GM19438 (cell line): Measurements from ENCODE around the gene PAPSS2.
"Not testable (repeated sequence)": the region's sequence is repeated elsewhere in the genome, so short reads cannot be mapped to it uniquely, and the experiment has no call there.

Experiments used
- ATAC-seq: cut with Tn5 transposase; IDR thresholded peaks from one replicate; pipeline ENCODE4 v1.9.1; 2021; ENCODE audit warnings: low read depth; ENCODE audit not compliant: unreplicated experiment

PAPSS2 gene

GRCh38 chr10:87702260-87702972 lies 42.7 kb downstream of the PAPSS2 start:
- ATAC-seq = no peak

GRCh38 chr10:87702973-87703294 lies 43.3 kb downstream of the PAPSS2 start:
- ATAC-seq = no peak

- ATAC-seq = no peak
Measured at GRCh38 chr10:87703771-87704170, 44.1 kb downstream of the PAPSS2 start.

GRCh38 chr10:87705339-87705738 lies 45.7 kb downstream of the PAPSS2 start:
- no peak for ATAC-seq

- ATAC-seq = no peak
Measured at GRCh38 chr10:87706731-87707130, 47.1 kb downstream of the PAPSS2 start.

GRCh38 chr10:87707254-87707653 lies 47.6 kb downstream of the PAPSS2 start:
- no peak for ATAC-seq

- ATAC-seq = no peak
Measured at GRCh38 chr10:87712913-87713616, 53.4 kb downstream of the PAPSS2 start.

- no peak for ATAC-seq
Measured at GRCh38 chr10:87713707-87714106, 54.0 kb downstream of the PAPSS2 start.

- no peak for ATAC-seq
Measured at GRCh38 chr10:87715552-87716347, 56.1 kb downstream of the PAPSS2 start.

- no peak for ATAC-seq
Measured at GRCh38 chr10:87716348-87716670, 56.6 kb downstream of the PAPSS2 start.

- no peak for ATAC-seq
Measured at GRCh38 chr10:87720665-87721064, 61.0 kb downstream of the PAPSS2 start.

- no peak for ATAC-seq
Measured at GRCh38 chr10:87721781-87722180, 62.1 kb downstream of the PAPSS2 start.

GRCh38 chr10:87722716-87723115 lies 63.0 kb downstream of the PAPSS2 start:
- ATAC-seq = no peak

GRCh38 chr10:87723500-87723899 lies 63.8 kb downstream of the PAPSS2 start:
- no peak for ATAC-seq

GRCh38 chr10:87724789-87725188 lies 65.1 kb downstream of the PAPSS2 start:
- ATAC-seq = no peak

- no peak for ATAC-seq
Measured at GRCh38 chr10:87729940-87730339, 70.3 kb downstream of the PAPSS2 start.

GRCh38 chr10:87733081-87733480 lies 73.4 kb downstream of the PAPSS2 start:
- ATAC-seq = no peak

GRCh38 chr10:87734987-87735827 lies 75.5 kb downstream of the PAPSS2 start:
- ATAC-seq = no peak

GRCh38 chr10:87738253-87738652 lies 78.6 kb downstream of the PAPSS2 start:
- not testable (repeated sequence) for ATAC-seq

- no peak for ATAC-seq
Measured at GRCh38 chr10:87739703-87740102, 80.0 kb downstream of the PAPSS2 start.

GRCh38 chr10:87740254-87740655 lies 80.6 kb downstream of the PAPSS2 start:
- no peak for ATAC-seq
